Cardiac muscle cell (in vitro differentiated cells and primary cell): ENCODE results near the gene DOCK3. TPM values are rescaled to one million over a fixed set of nuclear protein-coding genes. Genes with fewer than 3 reads are reported as not detected.

Experiments used
- DNase-seq, 2 donors: peaks; one replicate each; pipeline versions ENCODE4 v3.0.0 to v3.0.0-alpha.2; 2010 to 2017; ENCODE audit warnings: low read depth in 1 of 2, low spot score in 1 of 2
- H3K27ac ChIP-seq: fragments of 200-600 bp; sonication (generic); 2 replicates; pipeline ENCODE4 v1.5.1; 2016
- H3K27me3 ChIP-seq: fragments of 200-600 bp; sonication (generic); 2 replicates; pipeline ENCODE4 v1.6.0; 2016; ENCODE audit warnings: control low read depth
- H3K36me3 ChIP-seq: fragments of 200-600 bp; sonication (generic); 2 replicates; pipeline ENCODE4 v1.5.1; 2016; ENCODE audit warnings: control low read depth
- H3K4me1 ChIP-seq: fragments of 200-600 bp; sonication (generic); 2 replicates; pipeline ENCODE4 v1.8.1; 2017; ENCODE audit warnings: low read depth, mild to moderate bottlenecking, mixed run types
- H3K4me3 ChIP-seq: fragments of 200-600 bp; sonication (generic); 2 replicates; pipeline ENCODE4 v1.5.1; 2016; ENCODE audit warnings: mild to moderate bottlenecking
- H3K9me3 ChIP-seq: fragments of 200-600 bp; sonication (generic); 2 replicates; pipeline ENCODE4 v1.5.1; 2017; ENCODE audit warnings: low read depth, mild to moderate bottlenecking, control low read depth
- polyA plus RNA-seq: library from polyadenylated mRNA; unstranded; fragments of >200 nt; fragmentation: Nextera tagmentation; extraction: Ambion mirVana; gene quantifications from 2 replicates; pipeline ENCODE4 v1.2.1, GENCODE V29; 2016
- total RNA-seq: library from RNA; depleted of rRNA; stranded (reverse); fragments of >200 nt; gene quantifications from 2 replicates; pipeline ENCODE4 v1.2.3, GENCODE V29; 2016
- TF ChIP-seq, protein P1 (sequence below): IDR thresholded peaks from 2 replicates; pipeline ENCODE4 v1.5.1; 2012; ENCODE audit warnings: low read depth, mild to moderate bottlenecking, low read length

DOCK3 gene
- total and polyA plus RNA-seq, 2 experiments from 2014 or later = 0.56 to 1.3 TPM

- Histone ChIP-seq H3K27ac (no peak overlapping the region), H3K27me3 (no peaks in the 10 kb centered on the region), H3K4me1 (no peaks in the 10 kb centered on the region), H3K4me3 (no peak overlapping the region), H3K9me3 (no peaks in the 10 kb centered on the region), H3K36me3 (no peaks in the 10 kb centered on the region)
- DNase-seq = no peak
- TF ChIP-seq, protein P1, sequence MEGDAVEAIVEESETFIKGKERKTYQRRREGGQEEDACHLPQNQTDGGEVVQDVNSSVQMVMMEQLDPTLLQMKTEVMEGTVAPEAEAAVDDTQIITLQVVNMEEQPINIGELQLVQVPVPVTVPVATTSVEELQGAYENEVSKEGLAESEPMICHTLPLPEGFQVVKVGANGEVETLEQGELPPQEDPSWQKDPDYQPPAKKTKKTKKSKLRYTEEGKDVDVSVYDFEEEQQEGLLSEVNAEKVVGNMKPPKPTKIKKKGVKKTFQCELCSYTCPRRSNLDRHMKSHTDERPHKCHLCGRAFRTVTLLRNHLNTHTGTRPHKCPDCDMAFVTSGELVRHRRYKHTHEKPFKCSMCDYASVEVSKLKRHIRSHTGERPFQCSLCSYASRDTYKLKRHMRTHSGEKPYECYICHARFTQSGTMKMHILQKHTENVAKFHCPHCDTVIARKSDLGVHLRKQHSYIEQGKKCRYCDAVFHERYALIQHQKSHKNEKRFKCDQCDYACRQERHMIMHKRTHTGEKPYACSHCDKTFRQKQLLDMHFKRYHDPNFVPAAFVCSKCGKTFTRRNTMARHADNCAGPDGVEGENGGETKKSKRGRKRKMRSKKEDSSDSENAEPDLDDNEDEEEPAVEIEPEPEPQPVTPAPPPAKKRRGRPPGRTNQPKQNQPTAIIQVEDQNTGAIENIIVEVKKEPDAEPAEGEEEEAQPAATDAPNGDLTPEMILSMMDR = no peak
Observed at GRCh38 chr3:51282931-51283330, 608.2 kb downstream of the DOCK3 start.

DNA sequence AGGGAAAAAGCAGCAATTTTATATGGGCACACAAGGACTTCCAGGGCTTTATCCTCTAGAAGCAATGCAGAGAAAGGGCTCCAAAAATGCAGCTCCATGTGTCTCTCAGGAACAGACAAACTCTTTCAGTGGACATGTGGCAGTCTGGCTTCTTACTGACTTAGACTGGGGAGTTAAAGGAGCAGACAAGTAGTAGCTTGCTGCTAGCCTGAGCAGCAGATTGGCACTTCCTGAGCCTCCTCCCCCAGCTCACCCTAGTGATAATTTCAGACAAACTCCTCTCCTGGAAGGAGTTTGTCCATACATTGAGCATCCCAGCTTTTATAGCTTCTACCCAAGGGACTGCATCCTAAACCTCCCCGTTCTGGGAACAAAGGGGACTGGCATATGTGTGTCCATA, 608.7 kb downstream of the DOCK3 start:
- H3K4me3 ChIP-seq = no peak overlapping the region
- H3K36me3 ChIP-seq = no peaks in the 10 kb centered on the region
- no peaks in the 10 kb centered on the region for H3K9me3 ChIP-seq
- no peaks in the 10 kb centered on the region for H3K27me3 ChIP-seq
- no peak for DNase-seq
- H3K27ac ChIP-seq = no peak overlapping the region
- TF ChIP-seq, protein P1 = no peak
- H3K4me1 ChIP-seq = no peaks in the 10 kb centered on the region

GRCh38 chr3:51295625-51296024, 620.9 kb downstream of the DOCK3 start:
- Histone ChIP-seq H3K4me3 (no peak overlapping the region), H3K4me1 (no peaks in the 10 kb centered on the region), H3K36me3 (no peaks in the 10 kb centered on the region), H3K27ac (no peak overlapping the region), H3K9me3 (no peaks in the 10 kb centered on the region), H3K27me3 (no peaks in the 10 kb centered on the region)
- TF ChIP-seq, protein P1 = no peak
- DNase-seq = no peak

DNA sequence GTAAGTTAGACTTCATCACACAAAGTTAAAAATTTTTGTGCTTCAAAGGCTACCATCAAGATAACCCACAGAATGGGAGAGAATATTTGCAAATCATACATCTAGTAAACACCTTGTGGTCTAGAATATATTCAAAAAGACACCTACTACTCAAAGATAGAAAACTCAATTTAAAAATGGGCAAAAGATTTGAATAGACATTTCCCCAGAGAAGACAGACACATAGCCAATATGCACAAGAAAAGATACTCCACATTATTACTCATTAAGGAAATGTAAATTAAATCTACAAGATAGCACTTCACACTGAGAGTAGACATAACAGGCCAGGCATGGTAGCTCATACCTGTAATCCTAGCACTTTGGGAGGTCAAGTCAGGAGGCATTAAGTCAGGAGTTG, 622.6 kb downstream of the DOCK3 start:
- no peak overlapping the region for H3K27ac ChIP-seq
- DNase-seq = no peak

GRCh38 chr3:51304230-51304629, 629.5 kb downstream of the DOCK3 start:
- TF ChIP-seq, protein P1 = no peak
- DNase-seq = no peak
- Histone ChIP-seq H3K4me3 (no peak overlapping the region), H3K36me3 (no peaks in the 10 kb centered on the region), H3K4me1 (no peaks in the 10 kb centered on the region), H3K9me3 (no peaks in the 10 kb centered on the region), H3K27me3 (no peaks in the 10 kb centered on the region), H3K27ac (no peak overlapping the region)

More for the DNA sequence above, 622.6 kb downstream of the DOCK3 start:
- Histone ChIP-seq H3K9me3 (no peaks in the 10 kb centered on the region), H3K4me1 (no peaks in the 10 kb centered on the region), H3K36me3 (no peaks in the 10 kb centered on the region), H3K27me3 (no peaks in the 10 kb centered on the region), H3K4me3 (no peak overlapping the region)
- TF ChIP-seq, protein P1 = no peak

- no peak for DNase-seq
- Histone ChIP-seq H3K27me3 (no peaks in the 10 kb centered on the region), H3K4me3 (no peak overlapping the region), H3K27ac (no peak overlapping the region), H3K4me1 (no peaks in the 10 kb centered on the region), H3K9me3 (no peaks in the 10 kb centered on the region), H3K36me3 (no peaks in the 10 kb centered on the region)
- TF ChIP-seq, protein P1 = no peak
Observed at GRCh38 chr3:51306093-51306492, 631.4 kb downstream of the DOCK3 start.
